Measurements from ENCODE around the gene GTF2A2. TPM values are rescaled to one million over a fixed set of nuclear protein-coding genes. Genes with fewer than 3 reads are reported as not detected.

The GTF2A2 gene
- polyA plus RNA-seq, 3 donors: 126 to 166 (median 133) TPM

- no peak overlapping the region for H3K27ac Mint-ChIP-seq
- WGBS (ENCODE audit: insufficient coverage): no CpG with 5 or more reads among the region's 1 CpG
- peaks cover 53 to 82% of the 10 kb centered on the region in 2 donors for H3K36me3 Mint-ChIP-seq
Measured at GRCh38 chr15:59662260-59662659, 4.9 kb upstream of the GTF2A2 start.

GRCh38 chr15:59659366-59659765 is 2.1 kb upstream of the GTF2A2 start:
- H3K36me3 ChIP-seq (replicated peaks in 1 of 2; ENCODE audit: control insufficient read depth in 1 of 2, insufficient read depth in 2 of 2, low read length in 2 of 2): peaks cover 46 to 56% of the 10 kb centered on the region in 2 donors
- no peak for TF ChIP-seq CTCF (IDR thresholded peaks at IDR 0.05)
- Mint-ChIP-seq H3K9me3 (no peaks in the 10 kb centered on the region), H3K27me3 (ENCODE audit: low read depth in 3 of 3) (peaks cover 0 to 1% (median 0%) of the 10 kb centered on the region in 3 donors), H3K27ac (no peak overlapping the region), H3K36me3 (peaks cover 41 to 60% of the 10 kb centered on the region in 2 donors), H3K4me3 (no peak overlapping the region), H3K4me1 (peaks cover 2% of the 10 kb centered on the region)
- no peak overlapping the region for H3K9ac ChIP-seq (ENCODE audit: insufficient read depth, low read length, poor library complexity, severe bottlenecking)
- H3K4me2 ChIP-seq (replicated peaks; ENCODE audit: extremely low read depth, low read length, poor library complexity, severe bottlenecking): no peak overlapping the region
- whole genome bisulfite sequencing (ENCODE audit: insufficient coverage): no CpG with 5 or more reads among the region's 1 CpG
- H3K27me3 ChIP-seq (ENCODE audit: control insufficient read depth in 2 of 2, insufficient read depth in 2 of 2, low read length in 2 of 2): no peaks in the 10 kb centered on the region
- peaks cover 43% of the 10 kb centered on the region for H3K79me2 ChIP-seq (ENCODE audit: insufficient read depth, low read length)
- intact Hi-C loops (cut with micrococcal nuclease): no loop called here
- H3K4me3 ChIP-seq (replicated peaks in 1 of 3; ENCODE audit: low read depth in 2 of 3, low read length in 3 of 3): no peak overlapping the region
- no peak for DNase-seq
- H3K27ac ChIP-seq (ENCODE audit: low read depth in 1 of 2, low read length in 2 of 2): no peak overlapping the region
- H3K9me3 ChIP-seq (replicated peaks in 1 of 2; ENCODE audit: control insufficient read depth in 1 of 2, insufficient read depth in 1 of 2, low read length in 2 of 2): no peaks in the 10 kb centered on the region
- no peak overlapping the region for H2AFZ ChIP-seq (ENCODE audit: insufficient read depth, low read depth, low read length, poor library complexity, severe bottlenecking)
- H4K20me1 ChIP-seq (ENCODE audit: insufficient read depth, low read length): peaks cover 66% of the 10 kb centered on the region
- H3K4me1 ChIP-seq (ENCODE audit: control insufficient read depth in 1 of 2, insufficient read depth in 2 of 2, low read length in 2 of 2): peaks cover 18 to 25% of the 10 kb centered on the region in 2 donors

More at GRCh38 chr15:59662260-59662659, 4.9 kb upstream of the GTF2A2 start:
- H3K4me2 ChIP-seq (replicated peaks; ENCODE audit: extremely low read depth, low read length, poor library complexity, severe bottlenecking): no peak overlapping the region
- no peak overlapping the region for H3K4me3 ChIP-seq (replicated peaks in 1 of 3; ENCODE audit: low read depth in 2 of 3, low read length in 3 of 3)
- H4K20me1 ChIP-seq (ENCODE audit: insufficient read depth, low read length): peaks cover 71% of the 10 kb centered on the region
- intact Hi-C loops (cut with micrococcal nuclease): no loop called here
- H2AFZ ChIP-seq (ENCODE audit: insufficient read depth, low read depth, low read length, poor library complexity, severe bottlenecking): no peak overlapping the region
- H3K9ac ChIP-seq (ENCODE audit: insufficient read depth, low read length, poor library complexity, severe bottlenecking): no peak overlapping the region
- H3K79me2 ChIP-seq (ENCODE audit: insufficient read depth, low read length): peaks cover 25% of the 10 kb centered on the region
- H3K27ac ChIP-seq (ENCODE audit: low read depth in 1 of 2, low read length in 2 of 2): no peak overlapping the region
- TF ChIP-seq CTCF (IDR thresholded peaks at IDR 0.05): no peak
- peaks cover 0 to 1% (median 0%) of the 10 kb centered on the region in 3 donors for H3K27me3 Mint-ChIP-seq (ENCODE audit: low read depth in 3 of 3)
- H3K4me1 Mint-ChIP-seq: peaks cover 2% of the 10 kb centered on the region
- no peaks in the 10 kb centered on the region for H3K27me3 ChIP-seq (ENCODE audit: control insufficient read depth in 2 of 2, insufficient read depth in 2 of 2, low read length in 2 of 2)
- H3K9me3 ChIP-seq (replicated peaks in 1 of 2; ENCODE audit: control insufficient read depth in 1 of 2, insufficient read depth in 1 of 2, low read length in 2 of 2): no peaks in the 10 kb centered on the region
- DNase-seq: no peak
- no peaks in the 10 kb centered on the region for H3K9me3 Mint-ChIP-seq
- H3K36me3 ChIP-seq (replicated peaks in 1 of 2; ENCODE audit: control insufficient read depth in 1 of 2, insufficient read depth in 2 of 2, low read length in 2 of 2): peaks cover 73 to 82% of the 10 kb centered on the region in 2 donors
- H3K4me1 ChIP-seq (ENCODE audit: control insufficient read depth in 1 of 2, insufficient read depth in 2 of 2, low read length in 2 of 2): peaks cover 5 to 6% of the 10 kb centered on the region in 2 donors
- no peak overlapping the region for H3K4me3 Mint-ChIP-seq
